ENCODE data around the gene ELMO1.

GRCh38 chr7:36852017-36852416 lies 596.6 kb downstream of the ELMO1 start:
- no peak for TF ChIP-seq BACH1 (IDR thresholded peaks at IDR 0.05; ENCODE audit: borderline replicate concordance)
- no peak for TF ChIP-seq ASH2L (IDR thresholded peaks at IDR 0.05; ENCODE audit: borderline replicate concordance, low read depth)
- no peak for TF ChIP-seq FOXM1 (IDR thresholded peaks at IDR 0.05; ENCODE audit: low read depth, low read length)
- TF ChIP-seq SRF (IDR thresholded peaks at IDR 0.05; ENCODE audit: low read depth in 2 of 2, low read length in 2 of 2): no peak
- no peak for TF ChIP-seq JUNB (IDR thresholded peaks at IDR 0.05)
- no peak for TF ChIP-seq MTA2 (IDR thresholded peaks at IDR 0.05; ENCODE audit: low read depth)
- no peak for TF ChIP-seq STAT1 (conservative IDR thresholded peaks at IDR 0.05)
- no peak for TF ChIP-seq MXI1 (IDR thresholded peaks at IDR 0.05; ENCODE audit: low read depth, low read length)
- no peak for TF ChIP-seq ZBTB40 (IDR thresholded peaks at IDR 0.05; ENCODE audit: borderline replicate concordance)
- TF ChIP-seq REST (IDR thresholded peaks at IDR 0.05; ENCODE audit: low read depth, low read length): no peak
- TF ChIP-seq NFYB (IDR thresholded peaks at IDR 0.05; ENCODE audit: insufficient read depth, low read depth, low read length): no peak
- no peak for TF ChIP-seq TAF1 (IDR thresholded peaks at IDR 0.05; ENCODE audit: borderline replicate concordance, low read depth, low read length)
- TF ChIP-seq BHLHE40 (IDR thresholded peaks at IDR 0.05; ENCODE audit: borderline replicate concordance in 1 of 2, low read depth in 2 of 2, low read length in 1 of 2): no peak

All from GM12878 (cell line).